DND-41 (cell line): ENCODE measurements around the gene KMT5C.

Experiments used
- EZH2 ChIP-seq: IDR thresholded peaks from 3 replicates; pipeline ENCODE4 v1.6.1; 2012; ENCODE audit warnings: borderline replicate concordance, low read depth, mild to moderate bottlenecking, moderate library complexity, low read length, inconsistent platforms; ENCODE audit not compliant: severe bottlenecking
- TF ChIP-seq, protein P1 (sequence below): IDR thresholded peaks from 2 replicates; pipeline ENCODE4 v1.5.1; 2012; ENCODE audit warnings: borderline replicate concordance, low read length, moderate library complexity, mild to moderate bottlenecking; ENCODE audit not compliant: poor library complexity, severe bottlenecking; ENCODE audit errors: extremely low read depth

DNA sequence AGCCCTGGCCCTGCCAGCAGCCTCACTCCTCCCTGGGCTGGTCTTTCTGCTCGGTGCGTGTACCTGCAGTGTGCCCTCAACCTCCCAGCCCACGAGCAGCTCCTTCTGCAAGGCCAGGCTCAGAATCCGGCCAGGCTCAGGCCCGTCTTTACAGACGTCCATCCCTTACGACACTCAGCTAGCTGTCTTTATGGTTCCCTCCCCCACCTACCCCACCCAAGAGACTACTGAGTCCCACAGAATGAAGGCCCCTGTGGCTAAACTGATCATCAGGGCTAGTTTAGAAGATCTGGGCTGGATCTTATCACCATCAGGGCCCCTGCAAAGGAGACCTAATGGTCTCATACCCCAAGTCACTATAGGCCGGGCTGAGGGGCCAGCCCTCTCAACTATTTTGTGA lies 25.3 kb upstream of the KMT5C start:
- TF ChIP-seq, protein P1, sequence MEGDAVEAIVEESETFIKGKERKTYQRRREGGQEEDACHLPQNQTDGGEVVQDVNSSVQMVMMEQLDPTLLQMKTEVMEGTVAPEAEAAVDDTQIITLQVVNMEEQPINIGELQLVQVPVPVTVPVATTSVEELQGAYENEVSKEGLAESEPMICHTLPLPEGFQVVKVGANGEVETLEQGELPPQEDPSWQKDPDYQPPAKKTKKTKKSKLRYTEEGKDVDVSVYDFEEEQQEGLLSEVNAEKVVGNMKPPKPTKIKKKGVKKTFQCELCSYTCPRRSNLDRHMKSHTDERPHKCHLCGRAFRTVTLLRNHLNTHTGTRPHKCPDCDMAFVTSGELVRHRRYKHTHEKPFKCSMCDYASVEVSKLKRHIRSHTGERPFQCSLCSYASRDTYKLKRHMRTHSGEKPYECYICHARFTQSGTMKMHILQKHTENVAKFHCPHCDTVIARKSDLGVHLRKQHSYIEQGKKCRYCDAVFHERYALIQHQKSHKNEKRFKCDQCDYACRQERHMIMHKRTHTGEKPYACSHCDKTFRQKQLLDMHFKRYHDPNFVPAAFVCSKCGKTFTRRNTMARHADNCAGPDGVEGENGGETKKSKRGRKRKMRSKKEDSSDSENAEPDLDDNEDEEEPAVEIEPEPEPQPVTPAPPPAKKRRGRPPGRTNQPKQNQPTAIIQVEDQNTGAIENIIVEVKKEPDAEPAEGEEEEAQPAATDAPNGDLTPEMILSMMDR: no peak
- no peak for TF ChIP-seq EZH2
